ENCODE data around the gene BMP10. TPM values are rescaled to one million over a fixed set of nuclear protein-coding genes. Genes with fewer than 3 reads are reported as not detected.

BMP10 gene
- total RNA-seq, 1 donor from 2014 or later = not detected

GRCh38 chr2:68913359-68913758 is 42.2 kb upstream of the BMP10 start:
- DNase-seq (ENCODE audit: low read depth) = no peak
- H3K4me3 ChIP-seq (ENCODE audit: low read depth, low read length) = no peak overlapping the region
- no peak for TF ChIP-seq CTCF (conservative IDR thresholded peaks at IDR 0.05; ENCODE audit: low read depth, low read length)

GRCh38 chr2:68912732-68913131 is 41.5 kb upstream of the BMP10 start:
- H3K4me3 ChIP-seq (ENCODE audit: low read depth, low read length) = no peak overlapping the region
- TF ChIP-seq CTCF (conservative IDR thresholded peaks at IDR 0.05; ENCODE audit: low read depth, low read length) = no peak
- DNase-seq (ENCODE audit: low read depth) = no peak

- DNase-seq (ENCODE audit: low read depth) = no peak
- no peak for TF ChIP-seq CTCF (conservative IDR thresholded peaks at IDR 0.05; ENCODE audit: low read depth, low read length)
- H3K4me3 ChIP-seq (ENCODE audit: low read depth, low read length) = no peak overlapping the region
These were observed 40.9 kb upstream of the BMP10 start for GRCh38 chr2:68912111-68912510.

- H3K4me3 ChIP-seq (ENCODE audit: low read depth, low read length) = no peak overlapping the region
- DNase-seq (ENCODE audit: low read depth) = no peak
- no peak for TF ChIP-seq CTCF (conservative IDR thresholded peaks at IDR 0.05; ENCODE audit: low read depth, low read length)
These were observed 40.5 kb upstream of the BMP10 start for GRCh38 chr2:68911709-68912108.

GRCh38 chr2:68911246-68911645 is 40.0 kb upstream of the BMP10 start:
- no peak for TF ChIP-seq CTCF (conservative IDR thresholded peaks at IDR 0.05; ENCODE audit: low read depth, low read length)
- DNase-seq (ENCODE audit: low read depth) = no peak
- H3K4me3 ChIP-seq (ENCODE audit: low read depth, low read length) = no peak overlapping the region

GRCh38 chr2:68909793-68910674 is 38.8 kb upstream of the BMP10 start:
- DNase-seq (ENCODE audit: low read depth) = no peak
- H3K4me3 ChIP-seq (ENCODE audit: low read depth, low read length) = no peak overlapping the region
- peak; percentile 96 for TF ChIP-seq CTCF (conservative IDR thresholded peaks at IDR 0.05; ENCODE audit: low read depth, low read length)

Measured in epithelial cell of proximal tubule (primary cell).